Gastroesophageal sphincter (tissue), 4 donors: ENCODE data around the gene CNTNAP5. TPM values are rescaled to one million over a fixed set of nuclear protein-coding genes. Genes with fewer than 3 reads are reported as not detected.

Experiments
- ATAC-seq: fragments of 150-250 bp; one replicate; pipeline ENCODE4 v1.9.1; 2016; ENCODE audit warnings: mild to moderate bottlenecking, moderate library complexity
- H3K27ac ChIP-seq, 4 donors: fragments of 200-600 bp; sonication (generic) in 3 of 4; 1 replicate in 3 of 4; 2 replicates in 1 of 4; pipeline ENCODE4 v1.5.1; 2016 to 2019
- H3K27me3 ChIP-seq: fragments of 200-600 bp; sonication (generic); one replicate; pipeline ENCODE4 v1.5.1; 2019
- H3K36me3 ChIP-seq, 2 donors: fragments of 200-600 bp; sonication (generic); one replicate each; pipeline ENCODE4 v1.5.1; 2019; ENCODE audit warnings: control low read depth in 1 of 2
- H3K4me1 ChIP-seq, 3 donors: fragments of 200-600 bp; sonication (generic); 1 replicate in 2 of 3; 2 replicates in 1 of 3; pipeline ENCODE4 v1.5.1; 2016 to 2019; ENCODE audit warnings: control low read depth in 2 of 3
- H3K4me3 ChIP-seq, 2 donors: fragments of 200-600 bp; sonication (generic); one replicate each; pipeline ENCODE4 v1.5.1; 2019; ENCODE audit warnings: mild to moderate bottlenecking in 1 of 2, moderate library complexity in 1 of 2
- H3K9me3 ChIP-seq, 3 donors: fragments of 200-600 bp; sonication (generic); one replicate each; pipeline ENCODE4 v1.5.1; 2017 to 2019; ENCODE audit warnings: control low read depth in 2 of 3
- EP300 ChIP-seq: sonication (generic); formaldehyde crosslinking; IDR thresholded peaks from one replicate; pipeline ENCODE4 v1.6.1; 2017; ENCODE audit warnings: antibody characterized with exemption, mild to moderate bottlenecking
- POLR2A ChIP-seq, 2 donors: fragments of 450-650 bp; IDR thresholded peaks; one replicate each; pipeline ENCODE4 v1.6.1; 2017; ENCODE audit warnings: antibody characterized with exemption in 2 of 2, mild to moderate bottlenecking in 2 of 2, moderate library complexity in 1 of 2
- POLR2AphosphoS5 ChIP-seq: sonication (generic); formaldehyde crosslinking; IDR thresholded peaks from one replicate; pipeline ENCODE4 v1.6.1; 2017; ENCODE audit warnings: antibody characterized with exemption
- WGBS, 2 donors: methylation state at CpG; one replicate each; pipeline ENCODE4 v1.1.5; 2018; ENCODE audit warnings: low coverage in 1 of 2; 5-methylcytosine and 5-hydroxymethylcytosine counted together
- total RNA-seq, 4 donors: library from RNA; depleted of rRNA; stranded (reverse); fragments of >200 nt; gene quantifications; one replicate each; pipeline ENCODE4 v1.1.0, GENCODE V29; 2016
- TF ChIP-seq, protein P1 (sequence below), 4 experiments: fragments of 200-600 bp in 2 of 4; fragments of 450-650 bp in 2 of 4; sonication (generic) in 1 of 4; IDR thresholded peaks; one replicate each; pipeline ENCODE4 v1.5.1; 2017 to 2019; ENCODE audit warnings: antibody characterized with exemption in 4 of 4, mild to moderate bottlenecking in 2 of 4, moderate library complexity in 2 of 4

The CNTNAP5 gene
- total RNA-seq, 4 donors from 2014 or later = 3.2 TPM; not detected in 3

DNA sequence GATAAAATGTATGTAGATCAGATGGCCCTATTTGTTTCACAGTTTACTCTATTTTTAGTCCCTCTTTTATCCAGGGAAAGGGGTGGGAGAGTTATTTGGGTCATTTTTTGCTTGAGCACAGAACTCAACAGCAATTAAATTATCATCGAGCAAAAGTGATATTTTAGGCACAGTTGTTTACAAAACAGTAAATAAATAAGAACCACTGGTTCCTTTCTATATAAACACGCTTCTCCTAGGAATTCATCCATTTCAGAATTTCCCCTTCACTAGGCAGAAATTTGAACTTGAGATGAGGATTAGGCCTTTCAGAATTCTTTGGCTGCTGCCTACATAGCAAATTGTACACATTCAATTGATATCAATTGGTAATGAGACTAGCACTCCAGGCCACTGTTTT, 812.4 kb downstream of the CNTNAP5 start:
- no peak overlapping the region for H3K27ac ChIP-seq
- H3K4me1 ChIP-seq = peaks cover 0 to 24% (median 0%) of the 10 kb centered on the region in 3 donors
- no peak for ATAC-seq
- H3K9me3 ChIP-seq = no peaks in the 10 kb centered on the region
- TF ChIP-seq POLR2AphosphoS5 (no peak), POLR2A (IDR thresholded peaks at IDR 0.05) (no peak), EP300 (no peak)
- TF ChIP-seq, protein P1, sequence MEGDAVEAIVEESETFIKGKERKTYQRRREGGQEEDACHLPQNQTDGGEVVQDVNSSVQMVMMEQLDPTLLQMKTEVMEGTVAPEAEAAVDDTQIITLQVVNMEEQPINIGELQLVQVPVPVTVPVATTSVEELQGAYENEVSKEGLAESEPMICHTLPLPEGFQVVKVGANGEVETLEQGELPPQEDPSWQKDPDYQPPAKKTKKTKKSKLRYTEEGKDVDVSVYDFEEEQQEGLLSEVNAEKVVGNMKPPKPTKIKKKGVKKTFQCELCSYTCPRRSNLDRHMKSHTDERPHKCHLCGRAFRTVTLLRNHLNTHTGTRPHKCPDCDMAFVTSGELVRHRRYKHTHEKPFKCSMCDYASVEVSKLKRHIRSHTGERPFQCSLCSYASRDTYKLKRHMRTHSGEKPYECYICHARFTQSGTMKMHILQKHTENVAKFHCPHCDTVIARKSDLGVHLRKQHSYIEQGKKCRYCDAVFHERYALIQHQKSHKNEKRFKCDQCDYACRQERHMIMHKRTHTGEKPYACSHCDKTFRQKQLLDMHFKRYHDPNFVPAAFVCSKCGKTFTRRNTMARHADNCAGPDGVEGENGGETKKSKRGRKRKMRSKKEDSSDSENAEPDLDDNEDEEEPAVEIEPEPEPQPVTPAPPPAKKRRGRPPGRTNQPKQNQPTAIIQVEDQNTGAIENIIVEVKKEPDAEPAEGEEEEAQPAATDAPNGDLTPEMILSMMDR (IDR thresholded peaks at IDR 0.05) = no peak
- 56% methylated on average over 2 of the region's 2 CpGs for WGBS, 2 donors
- no peak overlapping the region for H3K4me3 ChIP-seq
- H3K27me3 ChIP-seq = no peaks in the 10 kb centered on the region
- no peaks in the 10 kb centered on the region for H3K36me3 ChIP-seq

DNA sequence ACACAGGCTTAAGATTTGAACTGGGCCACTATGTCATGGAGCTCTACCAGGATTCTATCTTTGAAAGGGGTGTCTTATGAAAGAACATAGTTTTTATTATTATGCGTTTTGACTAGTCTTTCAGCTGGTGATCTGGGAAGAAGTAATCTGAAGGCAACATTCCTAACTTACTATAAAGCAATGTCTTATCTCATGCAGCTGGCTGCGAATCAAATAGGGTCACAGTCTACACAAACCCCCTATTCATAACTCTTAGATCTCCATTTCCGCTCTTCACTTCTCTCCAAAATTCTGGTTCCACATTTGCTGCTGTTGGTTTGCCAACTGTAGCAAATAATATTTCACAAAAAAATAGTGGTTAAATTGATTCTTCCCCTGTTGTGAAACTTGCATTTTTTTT, 813.3 kb downstream of the CNTNAP5 start:
- Histone ChIP-seq H3K9me3 (no peaks in the 10 kb centered on the region), H3K4me1 (peaks cover 0 to 24% (median 0%) of the 10 kb centered on the region in 3 donors), H3K27ac (no peak overlapping the region), H3K27me3 (no peaks in the 10 kb centered on the region), H3K4me3 (no peak overlapping the region), H3K36me3 (no peaks in the 10 kb centered on the region)
- ATAC-seq = no peak
- WGBS, 2 donors = 88% methylated on average over 3 of the region's 3 CpGs
- TF ChIP-seq POLR2AphosphoS5 (no peak), EP300 (no peak), POLR2A (IDR thresholded peaks at IDR 0.05) (no peak)
- TF ChIP-seq, protein P1 (IDR thresholded peaks at IDR 0.05) = no peak

DNA sequence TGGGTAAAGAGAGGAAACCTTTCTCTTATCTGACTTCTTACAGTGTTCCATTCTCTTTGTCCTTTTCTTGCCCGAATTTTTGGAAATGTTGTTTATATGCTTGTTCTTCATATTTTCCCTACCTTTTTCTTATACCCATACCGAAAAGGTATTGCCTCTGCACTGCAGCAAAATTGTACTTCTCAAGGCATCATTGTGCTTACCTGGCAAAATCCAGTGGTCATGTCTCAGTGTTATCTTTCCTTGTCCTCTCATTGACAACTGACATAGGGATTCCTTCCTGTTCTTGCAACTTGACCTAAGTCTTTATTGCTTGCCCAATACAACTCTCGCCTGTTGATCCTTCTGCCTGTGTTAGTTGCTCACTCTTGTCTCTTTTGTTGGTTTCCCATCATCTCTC, 842.2 kb downstream of the CNTNAP5 start:
- Histone ChIP-seq H3K36me3 (no peaks in the 10 kb centered on the region), H3K4me1 (no peaks in the 10 kb centered on the region), H3K27ac (no peak overlapping the region), H3K27me3 (no peaks in the 10 kb centered on the region), H3K4me3 (no peak overlapping the region), H3K9me3 (no peaks in the 10 kb centered on the region)
- WGBS, 2 donors = 91% methylated on average over 3 of the region's 3 CpGs; no CpG with 5 or more reads in 1 of the 2 donors
- no peak for TF ChIP-seq POLR2AphosphoS5
- no peak for ATAC-seq

DNA sequence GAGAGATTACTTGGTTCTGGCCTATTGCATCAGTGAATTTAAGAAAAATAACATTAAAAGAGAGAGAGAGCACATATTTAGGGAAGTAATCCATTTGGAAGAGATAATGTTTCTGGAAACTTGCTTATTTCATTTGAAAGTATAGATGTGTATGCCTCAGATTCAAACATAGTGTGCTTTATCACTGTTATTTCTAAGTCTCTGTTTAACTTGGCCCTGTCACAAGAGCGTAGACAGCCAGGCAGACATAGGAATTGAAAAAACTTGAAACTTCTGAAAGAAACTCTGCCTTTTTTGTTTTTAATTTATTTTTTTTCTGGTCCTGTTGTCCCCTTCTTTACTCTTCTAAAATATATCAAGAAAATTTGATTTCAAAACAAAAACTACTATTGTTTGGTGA, 849.1 kb downstream of the CNTNAP5 start:
- 50 to 55% methylated on average over 1 of the region's 1 CpG for WGBS, 2 donors
- Histone ChIP-seq H3K9me3 (no peaks in the 10 kb centered on the region), H3K4me3 (no peak overlapping the region), H3K4me1 (no peaks in the 10 kb centered on the region), H3K36me3 (no peaks in the 10 kb centered on the region), H3K27me3 (no peaks in the 10 kb centered on the region), H3K27ac (no peak overlapping the region)
- TF ChIP-seq POLR2A (IDR thresholded peaks at IDR 0.05) (no peak), EP300 (no peak), POLR2AphosphoS5 (no peak)
- TF ChIP-seq, protein P1 (IDR thresholded peaks at IDR 0.05) = no peak
- ATAC-seq = no peak

DNA sequence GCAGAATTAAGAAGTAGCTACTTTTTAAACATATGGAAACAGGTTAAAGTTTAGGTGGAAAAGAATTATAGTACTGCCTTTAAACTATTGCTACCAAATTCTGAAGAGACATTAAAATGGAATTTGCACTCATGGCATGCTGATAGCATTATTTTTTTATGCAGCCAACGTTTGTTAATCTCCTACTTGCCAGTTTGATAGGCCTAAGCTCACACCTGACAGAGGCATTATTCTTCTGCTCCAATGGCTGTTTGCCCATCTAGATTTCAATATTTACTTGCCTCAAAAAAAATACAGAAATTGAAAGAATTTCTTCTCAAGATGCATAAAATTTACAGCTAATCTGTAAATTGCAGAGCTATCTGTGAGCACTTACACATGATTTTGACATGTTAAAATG, 849.6 kb downstream of the CNTNAP5 start:
- 10 to 19% methylated on average over 1 of the region's 1 CpG for WGBS, 2 donors
- Histone ChIP-seq H3K4me1 (no peaks in the 10 kb centered on the region), H3K4me3 (no peak overlapping the region), H3K27ac (no peak overlapping the region), H3K9me3 (no peaks in the 10 kb centered on the region), H3K27me3 (no peaks in the 10 kb centered on the region), H3K36me3 (no peaks in the 10 kb centered on the region)
- TF ChIP-seq POLR2A (IDR thresholded peaks at IDR 0.05) = no peak
- no peak for TF ChIP-seq EP300
- no peak for TF ChIP-seq POLR2AphosphoS5
- TF ChIP-seq, protein P1 (IDR thresholded peaks at IDR 0.05) = no peak
- no peak for ATAC-seq
